Kidney epithelial cell (primary cell): ENCODE data around the gene ADCY4. TPM values are rescaled to one million over a fixed set of nuclear protein-coding genes. Genes with fewer than 3 reads are reported as not detected.

ENCODE experiments used
- DNase-seq: peaks from one replicate; pipeline ENCODE4 v3.0.0-alpha.2; 2010; ENCODE audit warnings: low read depth
- H3K27me3 ChIP-seq: 2 replicates; pipeline ENCODE4 v1.6.0; 2011; ENCODE audit warnings: low read length; ENCODE audit not compliant: control insufficient read depth, insufficient read depth
- H3K36me3 ChIP-seq: 2 replicates; pipeline ENCODE4 v1.5.1; 2011; ENCODE audit warnings: low read length; ENCODE audit not compliant: control insufficient read depth, insufficient read depth
- H3K4me3 ChIP-seq: 2 replicates; pipeline ENCODE4 v1.5.1; 2011; ENCODE audit warnings: low read depth, mild to moderate bottlenecking, control low read depth, low read length
- CTCF ChIP-seq: IDR thresholded peaks from 2 replicates; pipeline ENCODE4 v1.5.1; 2011; ENCODE audit warnings: mild to moderate bottlenecking, moderate library complexity, low read length, control low read depth, inconsistent platforms; ENCODE audit not compliant: insufficient read depth, poor library complexity, severe bottlenecking
- total RNA-seq: library from RNA; depleted of rRNA; stranded (reverse); fragments of >200 nt; gene quantifications from 2 replicates; pipeline ENCODE4 v1.2.3, GENCODE V29; 2015

Gene ADCY4
- total RNA-seq, 1 donor from 2014 or later: 9.0 TPM

- Histone ChIP-seq H3K27me3 (no peaks in the 10 kb centered on the region), H3K36me3 (no peaks in the 10 kb centered on the region), H3K4me3 (no peak overlapping the region)
- DNase-seq: no peak
- no peak for TF ChIP-seq CTCF
Measured at GRCh38 chr14:24364841-24365240, 30.0 kb upstream of the ADCY4 start.

- H3K27me3 ChIP-seq: no peaks in the 10 kb centered on the region
- TF ChIP-seq CTCF: no peak
- H3K36me3 ChIP-seq: no peaks in the 10 kb centered on the region
- no peak overlapping the region for H3K4me3 ChIP-seq
- DNase-seq: no peak
Measured at GRCh38 chr14:24363401-24363800, 28.5 kb upstream of the ADCY4 start.

GRCh38 chr14:24362241-24362960 is 27.5 kb upstream of the ADCY4 start:
- H3K4me3 ChIP-seq: no peak overlapping the region
- no peaks in the 10 kb centered on the region for H3K27me3 ChIP-seq
- DNase-seq: no peak
- no peak for TF ChIP-seq CTCF
- no peaks in the 10 kb centered on the region for H3K36me3 ChIP-seq

GRCh38 chr14:24361326-24361725 is 26.5 kb upstream of the ADCY4 start:
- TF ChIP-seq CTCF: no peak
- H3K4me3 ChIP-seq: no peak overlapping the region
- DNase-seq: no peak
- H3K36me3 ChIP-seq: no peaks in the 10 kb centered on the region
- no peaks in the 10 kb centered on the region for H3K27me3 ChIP-seq

GRCh38 chr14:24360281-24360680 is 25.4 kb upstream of the ADCY4 start:
- no peaks in the 10 kb centered on the region for H3K36me3 ChIP-seq
- no peak overlapping the region for H3K4me3 ChIP-seq
- H3K27me3 ChIP-seq: no peaks in the 10 kb centered on the region
- no peak for TF ChIP-seq CTCF
- DNase-seq: no peak

GRCh38 chr14:24356208-24356607 is 21.3 kb upstream of the ADCY4 start:
- no peaks in the 10 kb centered on the region for H3K36me3 ChIP-seq
- peaks cover 7% of the 10 kb centered on the region for H3K27me3 ChIP-seq
- no peak for DNase-seq
- H3K4me3 ChIP-seq: no peak overlapping the region
- no peak for TF ChIP-seq CTCF
